CD4-positive, alpha-beta T cell (primary cell): ENCODE data around the gene RPL37A. TPM values are rescaled to one million over a fixed set of nuclear protein-coding genes. Genes with fewer than 3 reads are reported as not detected.

Experiments used
- ATAC-seq: fragments of 200-7000 bp; cut with Tn5 transposase; one replicate; pipeline ENCODE4 v1.10.0; 2022; ENCODE audit warnings: mild to moderate bottlenecking; ENCODE audit not compliant: poor library complexity
- CTCF ChIA-PET: fragments of 350-600 bp; sonication (Branson Sonifier 250); formaldehyde crosslinking; loops from one replicate; lab custom pipeline; 2021; ENCODE audit warnings: antibody characterized with exemption, inconsistent platforms; lab: Charles Lee
- POLR2A ChIA-PET: fragments of 350-600 bp; sonication (Branson Sonifier 250); formaldehyde crosslinking; loops from one replicate; lab custom pipeline; 2021; ENCODE audit warnings: antibody characterized with exemption, inconsistent platforms; lab: Charles Lee
- DNase-seq, 14 experiments: peaks; one replicate each; pipeline ENCODE4 v3.0.0-alpha.2; 2013 to 2020; ENCODE audit warnings: mixed read lengths in 2 of 14
- H3K27ac ChIP-seq, 2 donors: one replicate each; pipeline versions ENCODE4 v1.5.1 to v1.7.0; 2013; ENCODE audit warnings: low read length in 2 of 2, low read depth in 1 of 2, mild to moderate bottlenecking in 1 of 2
- H3K27me3 ChIP-seq, 2 experiments: 1 replicate in 1 of 2; 2 replicates in 1 of 2; pipeline versions ENCODE4 v1.6.1 to v1.7.0; 2013; ENCODE audit warnings: low read length in 2 of 2, control low read depth in 1 of 2, mild to moderate bottlenecking in 1 of 2, moderate library complexity in 1 of 2; ENCODE audit not compliant: insufficient read depth in 2 of 2, control insufficient read depth in 1 of 2
- H3K36me3 ChIP-seq: one replicate; pipeline ENCODE4 v1.6.1; 2013; ENCODE audit warnings: low read length, control low read depth; ENCODE audit not compliant: insufficient read depth
- H3K4me1 ChIP-seq: one replicate; pipeline ENCODE4 v1.6.1; 2013; ENCODE audit warnings: low read length, control low read depth; ENCODE audit not compliant: insufficient read depth
- H3K4me3 ChIP-seq: one replicate; pipeline ENCODE4 v1.5.1; 2013; ENCODE audit warnings: mild to moderate bottlenecking, low read length, moderate library complexity
- H3K9me3 ChIP-seq, 2 experiments: 1 replicate in 1 of 2; 2 replicates in 1 of 2; pipeline versions ENCODE4 v1.6.1 to v1.7.0; 2013; ENCODE audit warnings: low read length in 2 of 2, mild to moderate bottlenecking in 2 of 2, control low read depth in 1 of 2, moderate library complexity in 1 of 2; ENCODE audit not compliant: control insufficient read depth in 1 of 2, insufficient read depth in 1 of 2
- H3K27ac Mint-ChIP-seq: one replicate; pipeline ENCODE4 v1.8.0; 2020; ENCODE audit warnings: mixed read lengths
- H3K27me3 Mint-ChIP-seq: one replicate; pipeline ENCODE4 v1.8.0; 2021; ENCODE audit warnings: mixed read lengths
- H3K36me3 Mint-ChIP-seq: one replicate; pipeline ENCODE4 v1.8.0; 2021; ENCODE audit warnings: low read depth, mixed read lengths
- H3K4me1 Mint-ChIP-seq: one replicate; pipeline ENCODE4 v1.8.0; 2021; ENCODE audit warnings: low read depth, mixed read lengths
- H3K4me3 Mint-ChIP-seq: one replicate; pipeline ENCODE4 v1.8.0; 2020; ENCODE audit warnings: mild to moderate bottlenecking, mixed read lengths
- H3K9me3 Mint-ChIP-seq: one replicate; pipeline ENCODE4 v1.8.0; 2020; ENCODE audit warnings: mixed read lengths
- intact Hi-C, 2 experiments: fragments of 100-400 bp; cut with DNase I in 1 of 2; cut with micrococcal nuclease in 1 of 2; formaldehyde crosslinking; loops; one replicate each; pipeline versions ENCODE4 v1.15.1 to v1.9.0; 2023 to 2025; cut with DNase I, micrococcal nuclease
- total RNA-seq, 174 experiments: library from RNA in 2 of 174; stranded (reverse) in 2 of 174; gene quantifications; one replicate each; pipeline ENCODE4 v1.2.3 and lab custom pipeline; 2021 to 2026
- TF ChIP-seq, protein P1 (sequence below): fragments of 200-600 bp; IDR thresholded peaks from one replicate; pipeline ENCODE4 v1.8.0; 2022; ENCODE audit warnings: antibody characterized with exemption, mild to moderate bottlenecking

RPL37A gene
- total RNA-seq, 2 experiments from 2014 or later = 4,138 to 4,142 TPM

DNA sequence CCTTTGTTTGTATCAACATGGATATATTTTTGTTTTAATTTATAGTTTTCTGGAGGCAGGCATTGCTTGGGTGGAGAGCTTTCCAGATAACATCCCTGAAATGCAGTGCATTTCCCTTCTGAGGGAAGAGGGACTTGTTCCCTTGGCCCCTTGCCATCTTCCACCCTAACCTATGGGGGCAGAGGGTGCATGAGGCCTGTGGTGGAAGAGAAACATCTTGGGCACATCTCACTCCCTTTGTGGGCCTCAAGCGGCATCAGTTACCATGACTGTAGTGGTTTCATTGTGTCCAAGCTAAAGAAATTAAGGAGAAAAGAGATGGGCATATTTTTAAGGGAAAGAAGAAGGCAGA lies 5.3 kb upstream of the RPL37A start:
- intact Hi-C loops = loop anchor here in 1 of 2 experiments (10.0 kb wide), 1 partner anchor 459 kb away; no protein-coding TSS in a partner anchor
- no peak overlapping the region for H3K27ac Mint-ChIP-seq
- no peak for ATAC-seq
- Histone ChIP-seq H3K27ac (no peak overlapping the region), H3K4me3 (no peak overlapping the region), H3K9me3 (no peaks in the 10 kb centered on the region), H3K27me3 (no peaks in the 10 kb centered on the region), H3K36me3 (no peaks in the 10 kb centered on the region), H3K4me1 (peaks cover 10% of the 10 kb centered on the region)
- POLR2A ChIA-PET = no interaction called here
- H3K9me3 Mint-ChIP-seq = no peaks in the 10 kb centered on the region
- TF ChIP-seq, protein P1, sequence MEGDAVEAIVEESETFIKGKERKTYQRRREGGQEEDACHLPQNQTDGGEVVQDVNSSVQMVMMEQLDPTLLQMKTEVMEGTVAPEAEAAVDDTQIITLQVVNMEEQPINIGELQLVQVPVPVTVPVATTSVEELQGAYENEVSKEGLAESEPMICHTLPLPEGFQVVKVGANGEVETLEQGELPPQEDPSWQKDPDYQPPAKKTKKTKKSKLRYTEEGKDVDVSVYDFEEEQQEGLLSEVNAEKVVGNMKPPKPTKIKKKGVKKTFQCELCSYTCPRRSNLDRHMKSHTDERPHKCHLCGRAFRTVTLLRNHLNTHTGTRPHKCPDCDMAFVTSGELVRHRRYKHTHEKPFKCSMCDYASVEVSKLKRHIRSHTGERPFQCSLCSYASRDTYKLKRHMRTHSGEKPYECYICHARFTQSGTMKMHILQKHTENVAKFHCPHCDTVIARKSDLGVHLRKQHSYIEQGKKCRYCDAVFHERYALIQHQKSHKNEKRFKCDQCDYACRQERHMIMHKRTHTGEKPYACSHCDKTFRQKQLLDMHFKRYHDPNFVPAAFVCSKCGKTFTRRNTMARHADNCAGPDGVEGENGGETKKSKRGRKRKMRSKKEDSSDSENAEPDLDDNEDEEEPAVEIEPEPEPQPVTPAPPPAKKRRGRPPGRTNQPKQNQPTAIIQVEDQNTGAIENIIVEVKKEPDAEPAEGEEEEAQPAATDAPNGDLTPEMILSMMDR = no peak
- CTCF ChIA-PET = interaction anchor here (0.8 kb wide), 1 partner anchor 15 kb away, joined by 3 read pairs; no protein-coding TSS in a partner anchor
- H3K36me3 Mint-ChIP-seq = peaks cover 2% of the 10 kb centered on the region
- H3K27me3 Mint-ChIP-seq = no peaks in the 10 kb centered on the region
- no peak overlapping the region for H3K4me3 Mint-ChIP-seq
- H3K4me1 Mint-ChIP-seq = peaks cover 12% of the 10 kb centered on the region
- DNase-seq = no peak

DNA sequence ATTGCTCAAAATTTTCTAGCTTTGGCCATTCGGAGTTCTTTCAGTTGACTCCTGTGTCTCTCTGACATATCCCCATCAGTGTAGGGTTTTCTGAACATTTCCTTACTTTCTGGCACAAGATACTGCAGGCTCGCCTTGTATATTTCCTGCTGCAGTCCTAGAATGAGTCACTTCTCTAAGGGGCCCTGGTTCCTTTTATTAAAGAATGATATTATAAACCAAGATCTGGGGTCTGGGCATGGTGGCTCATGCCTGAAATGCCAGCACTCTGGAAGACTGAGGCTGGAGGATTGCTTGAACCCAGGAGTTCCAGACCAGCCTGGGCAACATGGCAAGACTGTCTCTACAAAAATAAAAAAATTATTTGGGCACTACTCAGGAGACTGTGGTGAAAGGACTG lies 3.0 kb upstream of the RPL37A start:
- Histone ChIP-seq H3K27ac (no peak overlapping the region), H3K4me1 (peaks cover 22% of the 10 kb centered on the region), H3K27me3 (no peaks in the 10 kb centered on the region), H3K9me3 (no peaks in the 10 kb centered on the region), H3K4me3 (no peak overlapping the region), H3K36me3 (peaks cover 11% of the 10 kb centered on the region)
- ChIA-PET CTCF (no interaction called here), POLR2A (no interaction called here)
- Mint-ChIP-seq H3K9me3 (no peaks in the 10 kb centered on the region), H3K36me3 (peaks cover 25% of the 10 kb centered on the region), H3K4me1 (peaks cover 36% of the 10 kb centered on the region), H3K4me3 (no peak overlapping the region), H3K27me3 (no peaks in the 10 kb centered on the region), H3K27ac (no peak overlapping the region)
- ATAC-seq (no peak), DNase-seq (no peak)
- intact Hi-C loops = loop anchor here in 1 of 2 experiments (2.0 to 10.0 kb wide), 4 partner anchors 87 to 1183 kb away; partner anchors contain the start of gene ATIC
- TF ChIP-seq, protein P1 = no peak

DNA sequence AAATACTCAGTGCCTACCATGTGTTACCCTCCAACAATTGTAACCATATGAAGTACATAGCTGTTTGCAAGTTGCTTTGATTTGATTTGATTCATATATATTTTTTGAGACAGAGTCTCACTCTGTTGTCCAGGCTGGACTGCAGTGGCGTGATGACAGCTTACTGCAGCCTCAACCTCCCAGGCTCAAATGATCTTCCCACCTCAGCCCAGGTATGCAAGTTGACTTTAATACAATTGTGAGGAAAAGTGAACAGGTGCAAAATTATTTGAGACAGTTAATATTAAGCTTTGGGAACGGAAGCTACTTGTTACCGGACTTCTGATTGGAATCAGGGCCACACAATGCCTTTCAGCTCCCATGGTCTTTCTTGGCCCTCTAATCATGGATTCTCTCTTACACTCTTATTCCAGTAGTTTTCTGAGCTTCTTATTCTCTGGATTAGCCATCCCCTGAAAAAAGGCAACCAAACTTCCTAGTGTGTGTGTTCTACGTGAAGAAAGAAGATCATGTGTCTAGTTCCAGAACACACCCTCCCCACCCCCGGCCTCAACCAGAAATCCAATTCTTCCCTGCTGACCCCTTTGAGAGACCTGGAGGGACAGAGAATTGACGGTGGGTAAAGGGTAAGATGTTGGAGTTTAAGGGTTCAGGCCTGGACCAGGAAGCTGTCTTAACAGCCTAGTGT lies 1.1 kb upstream of the RPL37A start:
- no peak overlapping the region for H3K27ac ChIP-seq
- intact Hi-C loops = loop anchor here (1.0 to 10.0 kb wide), 6 partner anchors 84 to 1185 kb away; partner anchors contain the start of genes ATIC (in 1 of the 2) and SMARCAL1 (in 1 of the 2)
- no peak for ATAC-seq

More for the DNA sequence above, 1.1 kb upstream of the RPL37A start:
- Histone ChIP-seq H3K4me1 (peaks cover 25% of the 10 kb centered on the region), H3K36me3 (peaks cover 30% of the 10 kb centered on the region), H3K27me3 (no peaks in the 10 kb centered on the region), H3K4me3 (peak overlapping the region; percentile 72), H3K9me3 (no peaks in the 10 kb centered on the region)
- ChIA-PET CTCF (interaction anchor here (1.2 kb wide), 1 partner anchor 156 kb away, joined by 3 read pairs; no protein-coding TSS in a partner anchor), POLR2A (interaction anchor here (1.8 to 2.6 kb wide), 3 partner anchors 9 to 1186 kb away, joined by 5 to 10 read pairs (median 5); partner anchors contain the start of gene ATIC)
- DNase-seq = no peak
- Mint-ChIP-seq H3K36me3 (peaks cover 44% of the 10 kb centered on the region), H3K27me3 (no peaks in the 10 kb centered on the region), H3K4me3 (peak overlapping the region; percentile 97), H3K27ac (peak overlapping the region; percentile 94), H3K4me1 (peaks cover 48% of the 10 kb centered on the region), H3K9me3 (no peaks in the 10 kb centered on the region)
- TF ChIP-seq, protein P1 = no peak
